ENCODE results near the gene CHST10.

- TF ChIP-seq, protein P1, sequence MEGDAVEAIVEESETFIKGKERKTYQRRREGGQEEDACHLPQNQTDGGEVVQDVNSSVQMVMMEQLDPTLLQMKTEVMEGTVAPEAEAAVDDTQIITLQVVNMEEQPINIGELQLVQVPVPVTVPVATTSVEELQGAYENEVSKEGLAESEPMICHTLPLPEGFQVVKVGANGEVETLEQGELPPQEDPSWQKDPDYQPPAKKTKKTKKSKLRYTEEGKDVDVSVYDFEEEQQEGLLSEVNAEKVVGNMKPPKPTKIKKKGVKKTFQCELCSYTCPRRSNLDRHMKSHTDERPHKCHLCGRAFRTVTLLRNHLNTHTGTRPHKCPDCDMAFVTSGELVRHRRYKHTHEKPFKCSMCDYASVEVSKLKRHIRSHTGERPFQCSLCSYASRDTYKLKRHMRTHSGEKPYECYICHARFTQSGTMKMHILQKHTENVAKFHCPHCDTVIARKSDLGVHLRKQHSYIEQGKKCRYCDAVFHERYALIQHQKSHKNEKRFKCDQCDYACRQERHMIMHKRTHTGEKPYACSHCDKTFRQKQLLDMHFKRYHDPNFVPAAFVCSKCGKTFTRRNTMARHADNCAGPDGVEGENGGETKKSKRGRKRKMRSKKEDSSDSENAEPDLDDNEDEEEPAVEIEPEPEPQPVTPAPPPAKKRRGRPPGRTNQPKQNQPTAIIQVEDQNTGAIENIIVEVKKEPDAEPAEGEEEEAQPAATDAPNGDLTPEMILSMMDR (IDR thresholded peaks at IDR 0.05), result no peak
- TF ChIP-seq POLR2AphosphoS5 (IDR thresholded peaks at IDR 0.05) (no peak), POLR2A (IDR thresholded peaks at IDR 0.05) (no peak)
Measured at GRCh38 chr2:100451734-100452133, 34.3 kb upstream of the CHST10 start.
